Measurements from ENCODE around the gene TBCC. TPM values are rescaled to one million over a fixed set of nuclear protein-coding genes. Genes with fewer than 3 reads are reported as not detected.

TBCC gene
- total RNA-seq, 1 experiment from 2014 or later = 36.2 TPM

- no peak overlapping the region for H3K27ac Mint-ChIP-seq (ENCODE audit: unreplicated experiment)
- TF ChIP-seq, protein P1, sequence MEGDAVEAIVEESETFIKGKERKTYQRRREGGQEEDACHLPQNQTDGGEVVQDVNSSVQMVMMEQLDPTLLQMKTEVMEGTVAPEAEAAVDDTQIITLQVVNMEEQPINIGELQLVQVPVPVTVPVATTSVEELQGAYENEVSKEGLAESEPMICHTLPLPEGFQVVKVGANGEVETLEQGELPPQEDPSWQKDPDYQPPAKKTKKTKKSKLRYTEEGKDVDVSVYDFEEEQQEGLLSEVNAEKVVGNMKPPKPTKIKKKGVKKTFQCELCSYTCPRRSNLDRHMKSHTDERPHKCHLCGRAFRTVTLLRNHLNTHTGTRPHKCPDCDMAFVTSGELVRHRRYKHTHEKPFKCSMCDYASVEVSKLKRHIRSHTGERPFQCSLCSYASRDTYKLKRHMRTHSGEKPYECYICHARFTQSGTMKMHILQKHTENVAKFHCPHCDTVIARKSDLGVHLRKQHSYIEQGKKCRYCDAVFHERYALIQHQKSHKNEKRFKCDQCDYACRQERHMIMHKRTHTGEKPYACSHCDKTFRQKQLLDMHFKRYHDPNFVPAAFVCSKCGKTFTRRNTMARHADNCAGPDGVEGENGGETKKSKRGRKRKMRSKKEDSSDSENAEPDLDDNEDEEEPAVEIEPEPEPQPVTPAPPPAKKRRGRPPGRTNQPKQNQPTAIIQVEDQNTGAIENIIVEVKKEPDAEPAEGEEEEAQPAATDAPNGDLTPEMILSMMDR (IDR thresholded peaks at IDR 0.05; ENCODE audit: unreplicated experiment) = no peak
- no peaks in the 10 kb centered on the region for H3K9me3 Mint-ChIP-seq (ENCODE audit: low read depth, unreplicated experiment)
- intact Hi-C loops (cut with micrococcal nuclease; ENCODE audit: unreplicated experiment) = loop anchor here (1.0 to 5.0 kb wide), 3 partner anchors 65 to 364 kb away; no protein-coding TSS in a partner anchor
- peak overlapping the region; percentile 78 for H3K4me3 Mint-ChIP-seq (ENCODE audit: low read depth, unreplicated experiment)
- CTCF ChIA-PET = interaction anchor here (0.7 to 2.6 kb wide), 8 partner anchors 12 to 72 kb away, joined by 3 to 14 read pairs (median 6); partner anchors contain the start of genes BICRAL and TBCC
- no TSS peak for BruUV-seq (replicated peaks)
- no peak for DNase-seq
- H3K4me1 Mint-ChIP-seq (ENCODE audit: low read depth, unreplicated experiment) = peaks cover 16% of the 10 kb centered on the region
- peaks cover 8% of the 10 kb centered on the region for H3K36me3 Mint-ChIP-seq (ENCODE audit: insufficient read depth, unreplicated experiment)
- H3K27me3 Mint-ChIP-seq (ENCODE audit: unreplicated experiment) = peaks cover 12% of the 10 kb centered on the region
These were observed 19.9 kb downstream of the TBCC start for GRCh38 chr6:42726026-42726425.

DNA sequence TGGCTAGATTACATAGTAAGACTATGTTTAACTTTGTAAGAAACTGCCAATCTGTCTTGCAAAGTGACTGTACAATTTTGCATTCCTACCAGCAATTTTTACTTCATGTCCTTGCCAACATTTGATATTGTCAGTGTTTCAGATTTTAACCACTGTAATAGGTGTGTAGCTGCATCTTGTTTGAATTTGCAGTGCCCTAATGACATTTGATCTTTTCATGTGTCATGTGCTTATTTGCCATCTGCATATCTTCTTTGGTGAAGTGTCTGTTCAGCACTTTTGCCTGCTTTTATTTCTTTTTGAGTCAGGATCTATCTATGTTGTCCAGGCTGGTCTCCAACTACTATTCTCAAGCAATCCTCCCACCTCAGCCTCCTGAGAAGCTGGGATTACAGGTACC lies 21.1 kb downstream of the TBCC start:
- H3K9me3 Mint-ChIP-seq (ENCODE audit: low read depth, unreplicated experiment) = no peaks in the 10 kb centered on the region
- no TSS peak for BruUV-seq (replicated peaks)
- intact Hi-C loops (cut with micrococcal nuclease; ENCODE audit: unreplicated experiment) = loop anchor here (5.0 kb wide), 1 partner anchor 363 kb away; no protein-coding TSS in a partner anchor
- CTCF ChIA-PET = no interaction called here
- H3K36me3 Mint-ChIP-seq (ENCODE audit: insufficient read depth, unreplicated experiment) = peaks cover 8% of the 10 kb centered on the region
- H3K27me3 Mint-ChIP-seq (ENCODE audit: unreplicated experiment) = peaks cover 24% of the 10 kb centered on the region
- H3K4me1 Mint-ChIP-seq (ENCODE audit: low read depth, unreplicated experiment) = peaks cover 16% of the 10 kb centered on the region
- no peak for DNase-seq
- TF ChIP-seq, protein P1 (IDR thresholded peaks at IDR 0.05; ENCODE audit: unreplicated experiment) = no peak
- no peak overlapping the region for H3K27ac Mint-ChIP-seq (ENCODE audit: unreplicated experiment)
- no peak overlapping the region for H3K4me3 Mint-ChIP-seq (ENCODE audit: low read depth, unreplicated experiment)

GRCh38 chr6:42722497-42722896 lies 23.4 kb downstream of the TBCC start, which contains the start of gene PRPH2:
Gene PRPH2, minus strand, starts transcription at chr6:42722597. Its CDS starts 263 bp downstream, at chr6:42722334.
- CTCF ChIA-PET = no interaction called here
- Mint-ChIP-seq H3K9me3 (ENCODE audit: low read depth, unreplicated experiment) (no peaks in the 10 kb centered on the region), H3K36me3 (ENCODE audit: insufficient read depth, unreplicated experiment) (peaks cover 8% of the 10 kb centered on the region), H3K4me1 (ENCODE audit: low read depth, unreplicated experiment) (peaks cover 16% of the 10 kb centered on the region), H3K4me3 (ENCODE audit: low read depth, unreplicated experiment) (no peak within 1 kb of the TSS), H3K27me3 (ENCODE audit: unreplicated experiment) (peaks cover 25% of the 10 kb centered on the region), H3K27ac (ENCODE audit: unreplicated experiment) (no peak within 1 kb of the TSS)
- intact Hi-C loops (cut with micrococcal nuclease; ENCODE audit: unreplicated experiment) = no loop called here
- TF ChIP-seq, protein P1 (IDR thresholded peaks at IDR 0.05; ENCODE audit: unreplicated experiment) = no peak
- BruUV-seq (replicated peaks) = no TSS peak
- no peak for DNase-seq

DNA sequence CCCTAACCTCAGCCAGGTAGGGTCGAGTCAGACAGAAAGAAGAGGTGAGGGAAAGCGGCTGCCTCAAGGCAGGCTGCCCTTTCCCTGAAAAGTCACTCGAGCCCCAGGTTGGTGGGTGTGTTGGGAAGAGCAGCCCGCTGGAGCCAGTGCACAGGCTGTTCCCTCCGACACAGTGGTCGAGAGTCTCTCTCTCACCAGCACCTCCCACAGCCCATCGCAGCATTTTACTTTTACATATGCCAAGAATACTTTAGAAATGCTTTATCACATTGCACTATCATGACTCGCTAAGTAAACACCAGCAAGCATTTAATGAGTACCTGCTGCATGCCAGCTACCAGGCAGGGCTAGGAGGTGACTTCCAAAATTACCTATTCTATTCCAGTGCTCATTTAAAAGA lies 25.2 kb downstream of the TBCC start:
- Mint-ChIP-seq H3K4me1 (ENCODE audit: low read depth, unreplicated experiment) (no peaks in the 10 kb centered on the region), H3K4me3 (ENCODE audit: low read depth, unreplicated experiment) (no peak overlapping the region), H3K9me3 (ENCODE audit: low read depth, unreplicated experiment) (no peaks in the 10 kb centered on the region), H3K27me3 (ENCODE audit: unreplicated experiment) (peaks cover 25% of the 10 kb centered on the region), H3K36me3 (ENCODE audit: insufficient read depth, unreplicated experiment) (no peaks in the 10 kb centered on the region), H3K27ac (ENCODE audit: unreplicated experiment) (no peak overlapping the region)
- TF ChIP-seq, protein P1 (IDR thresholded peaks at IDR 0.05; ENCODE audit: unreplicated experiment) = no peak
- DNase-seq = no peak
- intact Hi-C loops (cut with micrococcal nuclease; ENCODE audit: unreplicated experiment) = no loop called here
- CTCF ChIA-PET = interaction anchor here (1.0 kb wide), 1 partner anchor 25 kb away, joined by 4 read pairs; the partner anchor contains the start of gene TBCC
- no TSS peak for BruUV-seq (replicated peaks)

All from Calu3 (cell line).